ENCODE measurements around the gene DNMT1.
A peak's percentile ranks its signal among the peaks of the same experiment; 100 is the strongest.

Gene DNMT1

DNA sequence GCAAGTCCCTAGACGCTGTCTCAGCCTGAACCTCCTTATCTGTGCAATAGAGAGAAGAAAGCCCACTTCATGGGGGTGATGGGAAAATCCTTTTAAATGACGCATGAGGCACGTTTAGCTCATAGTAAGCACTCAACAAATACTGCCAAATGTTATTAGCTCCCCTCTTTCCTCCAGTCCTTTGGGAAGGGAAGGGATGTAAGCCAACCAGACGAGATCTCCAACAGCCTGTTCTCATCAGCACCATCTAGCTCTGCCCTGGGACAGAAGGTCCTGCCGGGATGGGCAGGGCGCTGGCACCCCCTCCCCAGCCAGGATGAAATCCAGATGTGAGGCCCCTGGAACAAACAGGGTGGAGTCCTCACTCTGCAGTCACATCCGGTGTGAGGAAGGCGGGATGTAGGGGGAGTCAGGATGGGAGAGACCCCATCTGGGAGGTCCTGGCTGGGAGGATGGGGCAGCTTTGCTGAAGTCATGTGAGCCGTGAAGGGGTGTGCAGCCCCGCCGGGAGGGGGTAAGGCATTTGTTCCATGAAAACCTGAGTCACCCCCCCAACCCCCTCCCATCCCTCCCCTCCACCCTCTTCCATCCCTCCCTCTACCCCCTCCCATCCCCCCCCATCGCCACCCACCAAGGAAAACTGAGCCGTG, 31.7 kb upstream of the DNMT1 start:
- no peak for FAIRE-seq
- DNase-seq (ENCODE audit: insufficient read length, low spot score), result no peak
- TF ChIP-seq, protein P1, sequence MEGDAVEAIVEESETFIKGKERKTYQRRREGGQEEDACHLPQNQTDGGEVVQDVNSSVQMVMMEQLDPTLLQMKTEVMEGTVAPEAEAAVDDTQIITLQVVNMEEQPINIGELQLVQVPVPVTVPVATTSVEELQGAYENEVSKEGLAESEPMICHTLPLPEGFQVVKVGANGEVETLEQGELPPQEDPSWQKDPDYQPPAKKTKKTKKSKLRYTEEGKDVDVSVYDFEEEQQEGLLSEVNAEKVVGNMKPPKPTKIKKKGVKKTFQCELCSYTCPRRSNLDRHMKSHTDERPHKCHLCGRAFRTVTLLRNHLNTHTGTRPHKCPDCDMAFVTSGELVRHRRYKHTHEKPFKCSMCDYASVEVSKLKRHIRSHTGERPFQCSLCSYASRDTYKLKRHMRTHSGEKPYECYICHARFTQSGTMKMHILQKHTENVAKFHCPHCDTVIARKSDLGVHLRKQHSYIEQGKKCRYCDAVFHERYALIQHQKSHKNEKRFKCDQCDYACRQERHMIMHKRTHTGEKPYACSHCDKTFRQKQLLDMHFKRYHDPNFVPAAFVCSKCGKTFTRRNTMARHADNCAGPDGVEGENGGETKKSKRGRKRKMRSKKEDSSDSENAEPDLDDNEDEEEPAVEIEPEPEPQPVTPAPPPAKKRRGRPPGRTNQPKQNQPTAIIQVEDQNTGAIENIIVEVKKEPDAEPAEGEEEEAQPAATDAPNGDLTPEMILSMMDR (IDR thresholded peaks at IDR 0.05; ENCODE audit: insufficient read depth, missing control alignments), result no peak

DNA sequence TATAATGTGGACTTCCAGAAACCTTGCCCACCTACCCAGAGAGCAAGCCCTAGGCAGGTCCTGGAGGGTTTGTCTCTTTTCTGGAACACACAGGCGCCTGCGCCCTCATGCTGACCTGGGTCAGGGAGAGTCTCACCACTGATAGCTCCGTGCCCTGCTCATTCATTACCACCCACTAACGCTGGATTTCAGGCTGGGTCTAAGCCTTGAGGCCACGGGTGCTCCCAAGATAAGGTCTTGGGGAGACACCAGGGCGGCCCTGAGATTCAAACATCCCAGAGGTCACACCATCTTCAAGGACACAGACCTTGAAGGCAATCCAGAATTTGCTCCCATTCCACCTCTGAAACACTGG, 31.2 kb upstream of the DNMT1 start:
- TF ChIP-seq, protein P1 (IDR thresholded peaks at IDR 0.05; ENCODE audit: insufficient read depth, missing control alignments), result no peak
- DNase-seq (ENCODE audit: insufficient read length, low spot score) (no peak), FAIRE-seq (no peak)

DNA sequence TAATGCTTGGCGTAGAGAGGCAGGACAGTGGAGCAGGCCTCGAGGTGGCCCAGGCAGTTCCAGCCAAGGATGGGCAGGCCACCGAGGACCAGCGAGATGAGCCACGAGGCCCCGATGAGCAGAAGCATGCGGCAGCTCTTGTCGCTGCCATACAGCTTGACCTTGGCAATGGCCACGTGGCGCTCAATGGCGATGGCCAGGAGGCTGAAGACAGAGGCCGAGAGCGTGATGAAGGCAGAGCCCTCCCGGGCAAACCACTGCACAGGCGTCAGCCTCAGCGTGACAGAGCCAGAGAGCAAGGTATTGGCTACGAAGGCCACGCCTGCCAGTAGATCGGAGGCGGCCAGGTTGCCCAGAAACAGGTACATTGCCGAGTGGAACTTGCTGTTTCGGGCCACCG, 29.6 kb upstream of the DNMT1 start:
- no peak for FAIRE-seq
- no peak for DNase-seq (ENCODE audit: insufficient read length, low spot score)
- TF ChIP-seq, protein P1 (IDR thresholded peaks at IDR 0.05; ENCODE audit: insufficient read depth, missing control alignments), result no peak

DNA sequence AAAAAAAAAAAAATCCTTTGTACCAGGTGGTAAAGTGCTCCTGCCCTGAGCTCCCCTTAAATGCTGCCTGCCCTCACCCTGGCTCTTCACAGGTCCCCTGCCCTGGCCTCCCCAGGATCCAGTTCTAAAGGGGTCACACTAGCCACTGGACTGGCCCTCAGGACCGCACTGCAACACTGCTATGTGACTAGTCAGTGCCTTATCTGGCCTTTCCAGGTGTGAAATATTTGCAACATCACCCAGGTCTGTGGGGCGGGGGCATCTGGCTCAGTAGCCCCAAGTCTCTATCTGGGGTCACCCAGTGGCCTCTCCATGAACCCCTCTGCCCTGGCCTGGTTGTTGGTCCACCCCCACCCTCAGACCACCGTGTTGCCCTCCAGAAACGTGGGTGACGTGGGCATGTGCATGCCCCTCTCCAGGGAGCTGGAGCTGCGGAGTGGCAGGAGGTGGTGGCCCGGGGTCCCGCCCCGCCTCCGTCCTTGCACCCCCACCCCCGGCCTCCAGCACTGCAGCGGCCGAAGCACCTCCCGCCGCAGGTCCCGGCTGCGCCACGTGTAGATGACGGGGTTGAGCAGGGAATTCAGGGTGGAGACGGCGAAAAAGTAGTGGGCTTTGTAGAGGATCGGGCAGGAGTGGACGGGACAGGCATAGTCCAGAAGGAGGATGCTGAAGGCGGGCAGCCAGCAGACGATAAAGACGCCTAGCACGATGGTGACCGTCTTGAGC, 28.9 kb upstream of the DNMT1 start:
- FAIRE-seq, result no peak
- no peak for DNase-seq (ENCODE audit: insufficient read length, low spot score)
- TF ChIP-seq, protein P1 (IDR thresholded peaks at IDR 0.05; ENCODE audit: insufficient read depth, missing control alignments), result no peak

DNA sequence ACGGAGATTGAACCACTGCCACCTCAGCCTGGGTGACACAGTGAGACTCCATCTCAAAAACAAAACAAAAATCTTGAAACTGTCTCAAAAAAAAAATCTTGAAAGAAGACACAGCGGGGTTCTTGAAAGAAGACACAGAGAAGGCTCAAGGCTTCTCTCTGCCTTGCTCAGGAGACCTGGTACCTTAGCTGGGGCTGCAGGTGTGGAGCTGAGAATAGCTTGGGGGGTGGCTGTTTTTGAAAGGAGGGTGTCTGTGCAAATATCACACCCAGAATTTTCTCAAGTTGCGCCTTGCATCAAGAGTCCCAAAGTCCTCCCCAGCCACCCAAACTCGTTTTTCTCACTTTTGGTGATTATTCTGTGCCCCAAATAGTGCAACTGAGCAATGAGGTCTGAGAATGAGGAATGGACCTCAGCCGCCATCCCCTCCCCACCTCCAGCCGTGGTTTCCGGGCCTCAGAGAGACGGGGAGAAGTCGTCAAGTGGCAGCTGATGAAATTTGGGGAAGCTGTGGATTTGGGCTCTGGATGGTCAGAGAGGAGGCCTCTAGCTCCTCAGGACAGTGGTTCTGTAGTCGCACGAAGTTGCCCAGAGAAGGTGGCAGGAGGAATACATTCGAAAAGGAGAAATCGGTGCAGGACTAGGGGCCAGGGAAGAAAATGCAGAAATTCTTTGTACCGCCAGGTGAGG, 27.6 kb upstream of the DNMT1 start:
- TF ChIP-seq, protein P1 (IDR thresholded peaks at IDR 0.05; ENCODE audit: insufficient read depth, missing control alignments), result no peak
- FAIRE-seq, result no peak
- DNase-seq (ENCODE audit: insufficient read length, low spot score), result no peak

DNA sequence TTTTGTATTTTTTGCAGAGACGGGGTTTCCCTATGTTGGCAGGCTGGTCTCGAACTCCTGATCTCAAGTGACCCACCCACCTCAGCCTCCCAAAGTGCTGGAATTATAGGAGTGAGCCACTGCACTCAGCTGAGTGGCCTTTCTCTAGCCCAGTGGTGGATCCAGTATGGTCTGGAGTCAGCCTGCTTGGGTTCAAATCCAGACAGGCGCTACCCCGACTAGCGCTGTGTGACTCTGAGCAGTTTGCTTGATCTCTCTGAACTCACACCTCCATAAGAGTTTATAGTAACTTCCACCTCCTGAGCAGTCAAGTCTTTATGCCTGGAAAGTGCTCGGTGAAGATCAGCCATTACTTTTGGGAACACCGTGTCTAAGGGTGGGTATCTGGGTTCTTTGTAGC, 25.9 kb upstream of the DNMT1 start:
- TF ChIP-seq, protein P1 (IDR thresholded peaks at IDR 0.05; ENCODE audit: insufficient read depth, missing control alignments), result no peak
- DNase-seq (ENCODE audit: insufficient read length, low spot score) (no peak), FAIRE-seq (no peak)

DNA sequence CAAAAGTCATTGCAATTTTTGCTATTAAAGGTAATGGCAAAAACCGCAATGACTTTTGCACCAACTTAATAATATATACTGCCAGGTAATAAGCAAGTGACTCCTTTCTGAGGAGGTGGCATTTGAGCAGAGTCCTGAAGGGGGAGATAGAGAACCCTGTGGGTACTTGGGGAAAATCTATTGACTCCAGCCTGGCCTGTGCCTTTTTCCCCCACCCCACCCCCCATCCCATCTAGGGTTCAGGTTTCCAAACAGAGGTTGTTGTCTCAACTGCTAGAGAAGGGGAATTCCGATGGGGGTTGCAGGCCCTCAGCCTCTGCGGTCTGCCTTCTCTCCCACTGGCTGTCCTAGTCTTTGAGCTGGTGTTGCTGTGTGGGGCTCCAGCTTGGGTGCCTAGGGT, 24.9 kb upstream of the DNMT1 start:
- no peak for DNase-seq (ENCODE audit: insufficient read length, low spot score)
- TF ChIP-seq, protein P1 (IDR thresholded peaks at IDR 0.05; ENCODE audit: insufficient read depth, missing control alignments), result peak; percentile 15
- no peak for FAIRE-seq

Measured in D721Med (cell line).